H1 (cell line): ENCODE measurements around the gene PSAP. TPM values are rescaled to one million over a fixed set of nuclear protein-coding genes. Genes with fewer than 3 reads are reported as not detected.

Experiments used
- CTCF ChIA-PET: fragments of 300-600 bp; sonication (Branson Sonifier 250); formaldehyde crosslinking; loops from one replicate; lab custom pipeline; 2021; ENCODE audit not compliant: partially characterized antibody; lab: Charles Lee
- POLR2A ChIA-PET: fragments of 300-600 bp; sonication (Branson Sonifier 250); formaldehyde crosslinking; loops from one replicate; lab custom pipeline; 2021; ENCODE audit warnings: inconsistent platforms; ENCODE audit not compliant: partially characterized antibody; lab: Charles Lee
- DNase-seq, 2 experiments: peaks; one replicate each; pipeline versions ENCODE4 v3.0.0 to v3.0.0-alpha.2; 2010 to 2022; ENCODE audit warnings: low spot score in 2 of 2, low read depth in 1 of 2, mixed read lengths in 1 of 2
- FAIRE-seq: peaks from 2 replicates; lab custom pipeline; 2011; peaks lifted over from hg19 to GRCh38; lab: Jason Lieb, UNC
- H2AFZ ChIP-seq: 2 replicates; pipeline ENCODE4 v1.8.1; 2012; ENCODE audit warnings: low read length, inconsistent platforms
- H2AK5ac ChIP-seq: 2 replicates; pipeline ENCODE4 v1.6.1; 2013; ENCODE audit warnings: low read depth, low read length
- H2BK120ac ChIP-seq: replicated peaks from 2 replicates; pipeline ENCODE3; 2013; ENCODE audit warnings: low read depth, low read length, inconsistent platforms
- H2BK12ac ChIP-seq: 2 replicates; pipeline ENCODE4 v1.6.1; 2013; ENCODE audit warnings: low read depth, low read length
- H2BK15ac ChIP-seq: 2 replicates; pipeline ENCODE4 v1.6.1; 2013; ENCODE audit warnings: low read length
- H2BK20ac ChIP-seq: 2 replicates; pipeline ENCODE4 v1.6.1; 2013; ENCODE audit warnings: low read length
- H2BK5ac ChIP-seq: 2 replicates; pipeline ENCODE4 v1.6.1; 2013; ENCODE audit warnings: low read depth, low read length
- H3K14ac ChIP-seq: 2 replicates; pipeline ENCODE4 v1.6.1; 2013; ENCODE audit warnings: inconsistent platforms; ENCODE audit not compliant: insufficient read length
- H3K18ac ChIP-seq: 2 replicates; pipeline ENCODE4 v1.6.1; 2013; ENCODE audit warnings: low read length; ENCODE audit errors: extremely low read depth
- H3K23ac ChIP-seq: 2 replicates; pipeline ENCODE4 v1.6.1; 2013; ENCODE audit warnings: inconsistent platforms; ENCODE audit not compliant: insufficient read length
- H3K23me2 ChIP-seq: 2 replicates; pipeline ENCODE4 v1.6.1; 2013; ENCODE audit warnings: low read depth, low read length
- H3K27ac ChIP-seq: 2 replicates; pipeline ENCODE4 v1.6.1; 2011; ENCODE audit warnings: low read depth, low read length, inconsistent platforms
- H3K27me3 ChIP-seq, 4 experiments: replicated peaks in 1 of 4; 1 replicate in 1 of 4; 2 replicates in 3 of 4; pipeline versions ENCODE4 v1.6.1 to v1.8.1; 2011 to 2013; ENCODE audit warnings: low read length in 3 of 4, mild to moderate bottlenecking in 3 of 4, inconsistent platforms in 2 of 4, mixed read lengths in 2 of 4, moderate library complexity in 1 of 4; ENCODE audit not compliant: control insufficient read depth in 3 of 4, insufficient read depth in 3 of 4; ENCODE audit errors: extremely low read depth in 1 of 4
- H3K36me3 ChIP-seq, 4 experiments: 2 replicates each; pipeline versions ENCODE4 v1.6.1 to v1.8.1; 2011 to 2013; ENCODE audit warnings: mild to moderate bottlenecking in 4 of 4, low read length in 3 of 4, moderate library complexity in 2 of 4, control low read depth in 1 of 4, inconsistent platforms in 1 of 4; ENCODE audit not compliant: insufficient read depth in 4 of 4, control insufficient read depth in 2 of 4
- H3K4ac ChIP-seq: replicated peaks from 2 replicates; pipeline ENCODE3; 2013; ENCODE audit warnings: low read length, low read depth, mixed read lengths, inconsistent platforms; ENCODE audit not compliant: insufficient read length
- H3K4me1 ChIP-seq, 4 experiments: replicated peaks in 1 of 4; 1 replicate in 1 of 4; 2 replicates in 3 of 4; pipeline versions ENCODE4 v1.6.1 to v1.8.1; 2011 to 2013; ENCODE audit warnings: low read length in 3 of 4, inconsistent platforms in 2 of 4, mixed read lengths in 1 of 4; ENCODE audit not compliant: insufficient read depth in 4 of 4, control insufficient read depth in 3 of 4
- H3K4me2 ChIP-seq, 2 experiments: 2 replicates each; pipeline versions ENCODE4 v1.6.1 to v1.8.1; 2011 to 2013; ENCODE audit warnings: low read depth in 2 of 2, low read length in 2 of 2, control low read depth in 1 of 2, inconsistent platforms in 1 of 2, mild to moderate bottlenecking in 1 of 2; ENCODE audit not compliant: insufficient read depth in 1 of 2
- H3K4me3 ChIP-seq, 4 experiments: fragments of 200-600, 300-600 bp in 1 of 4; sonication (generic), shearing (Covaris generic), sonication (Bioruptor Twin) in 1 of 4; 2 replicates each; pipeline versions ENCODE4 v1.5.1 to v1.8.1; 2011 to 2016; ENCODE audit warnings: low read length in 4 of 4, low read depth in 3 of 4, control low read depth in 2 of 4, inconsistent platforms in 2 of 4, mild to moderate bottlenecking in 2 of 4, mixed read lengths in 1 of 4, moderate library complexity in 1 of 4; ENCODE audit not compliant: insufficient read depth in 2 of 4; ENCODE audit errors: extremely low read depth in 1 of 4
- H3K56ac ChIP-seq: replicated peaks from 2 replicates; pipeline ENCODE3; 2013; ENCODE audit warnings: low read depth, mild to moderate bottlenecking, mixed read lengths, low read length, inconsistent platforms; ENCODE audit not compliant: insufficient read length
- H3K79me1 ChIP-seq: 2 replicates; pipeline ENCODE4 v1.6.1; 2013; ENCODE audit warnings: low read depth, low read length, control low read depth
- H3K79me2 ChIP-seq, 2 experiments: 2 replicates each; pipeline versions ENCODE4 v1.6.1 to v1.8.1; 2012 to 2013; ENCODE audit warnings: low read length in 2 of 2, mild to moderate bottlenecking in 2 of 2, inconsistent platforms in 1 of 2; ENCODE audit not compliant: insufficient read depth in 2 of 2, control insufficient read depth in 1 of 2
- H3K9ac ChIP-seq, 4 experiments: replicated peaks in 1 of 4; 1 replicate in 1 of 4; 2 replicates in 3 of 4; pipeline versions ENCODE4 v1.6.1 to v1.8.1; 2011 to 2013; ENCODE audit warnings: low read depth in 3 of 4, low read length in 3 of 4, control low read depth in 2 of 4, mild to moderate bottlenecking in 2 of 4, moderate library complexity in 2 of 4, inconsistent platforms in 1 of 4; ENCODE audit errors: extremely low read depth in 1 of 4
- H3K9me3 ChIP-seq, 2 experiments: 2 replicates each; pipeline versions ENCODE4 v1.6.1 to v1.8.1; 2012 to 2013; ENCODE audit warnings: mild to moderate bottlenecking in 2 of 2, moderate library complexity in 2 of 2, control low read depth in 1 of 2, inconsistent platforms in 1 of 2, low read depth in 1 of 2, low read length in 1 of 2, mixed read lengths in 1 of 2; ENCODE audit not compliant: insufficient read depth in 2 of 2
- H4K20me1 ChIP-seq, 2 experiments: replicated peaks in 1 of 2; 2 replicates each; pipeline versions ENCODE3 to v1.8.1; 2011 to 2013; ENCODE audit warnings: inconsistent platforms in 2 of 2, low read length in 2 of 2, mild to moderate bottlenecking in 1 of 2; ENCODE audit not compliant: insufficient read depth in 2 of 2, control insufficient read depth in 1 of 2
- H4K5ac ChIP-seq: 2 replicates; pipeline ENCODE4 v1.6.1; 2013; ENCODE audit warnings: low read length, low read depth, mixed read lengths, inconsistent platforms; ENCODE audit not compliant: insufficient read length
- H4K8ac ChIP-seq: 2 replicates; pipeline ENCODE4 v1.8.0; 2013; ENCODE audit warnings: mild to moderate bottlenecking, moderate library complexity, low read length, inconsistent platforms; ENCODE audit not compliant: insufficient read depth; ENCODE audit errors: extremely low read depth
- H4K91ac ChIP-seq: replicated peaks from 2 replicates; pipeline ENCODE3; 2013; ENCODE audit warnings: low read length, mixed read lengths, inconsistent platforms; ENCODE audit not compliant: insufficient read length
- SIN3A ChIP-seq, 2 experiments: IDR thresholded peaks in 1 of 2; conservative IDR thresholded peaks in 1 of 2; 2 replicates each; pipeline ENCODE4 v1.6.1; 2011 to 2012; ENCODE audit warnings: low read length in 2 of 2, improper control_type of control experiment in 1 of 2, low read depth in 1 of 2, mild to moderate bottlenecking in 1 of 2
- WGBS, 2 experiments: shearing (Covaris generic) in 1 of 2; methylation state at CpG; one replicate each; pipeline versions ENCODE4 v1.1.6 to v1.1.7; 2013 to 2015; ENCODE audit warnings: low lambda C conversion rate in 2 of 2, mixed read lengths in 2 of 2, inconsistent platforms in 1 of 2, low coverage in 1 of 2, missing lambda C conversion rate in 1 of 2; ENCODE audit not compliant: insufficient replicate concordance in 2 of 2, insufficient coverage in 1 of 2, insufficient read length in 1 of 2; ENCODE audit errors: extremely low coverage in 1 of 2, missing lambda C conversion rate in 1 of 2; 5-methylcytosine and 5-hydroxymethylcytosine counted together
- polyA plus RNA-seq, 7 experiments: library from polyadenylated mRNA; depleted of rRNA in 3 of 7; stranded (reverse) in 5 of 7; unstranded in 2 of 7; fragments of >200 nt in 5 of 7; fragments of 200-250 nt in 2 of 7; gene quantifications; 1 replicate in 5 of 7; 2 replicates in 1 of 7; 4 replicates in 1 of 7; pipeline versions ENCODE4 v1.2.1 to v1.2.3, GENCODE V29; 2011 to 2013; ENCODE audit warnings: missing spikeins in 2 of 7, mixed read lengths in 2 of 7
- total RNA-seq: library from RNA; stranded (reverse); fragmentation: NEBNext Ultra II Directional; extraction: Animal tissue kit (Norgen Biotek cat#: 25700); gene quantifications from 2 replicates; pipeline ENCODE4 v1.2.1, GENCODE V29; 2021

Gene PSAP
- total and polyA plus RNA-seq, 2 of the 8 experiments (the other 6 are each of a cell fraction or from before 2014, with no cell fraction given) = 386 to 504 TPM

DNA sequence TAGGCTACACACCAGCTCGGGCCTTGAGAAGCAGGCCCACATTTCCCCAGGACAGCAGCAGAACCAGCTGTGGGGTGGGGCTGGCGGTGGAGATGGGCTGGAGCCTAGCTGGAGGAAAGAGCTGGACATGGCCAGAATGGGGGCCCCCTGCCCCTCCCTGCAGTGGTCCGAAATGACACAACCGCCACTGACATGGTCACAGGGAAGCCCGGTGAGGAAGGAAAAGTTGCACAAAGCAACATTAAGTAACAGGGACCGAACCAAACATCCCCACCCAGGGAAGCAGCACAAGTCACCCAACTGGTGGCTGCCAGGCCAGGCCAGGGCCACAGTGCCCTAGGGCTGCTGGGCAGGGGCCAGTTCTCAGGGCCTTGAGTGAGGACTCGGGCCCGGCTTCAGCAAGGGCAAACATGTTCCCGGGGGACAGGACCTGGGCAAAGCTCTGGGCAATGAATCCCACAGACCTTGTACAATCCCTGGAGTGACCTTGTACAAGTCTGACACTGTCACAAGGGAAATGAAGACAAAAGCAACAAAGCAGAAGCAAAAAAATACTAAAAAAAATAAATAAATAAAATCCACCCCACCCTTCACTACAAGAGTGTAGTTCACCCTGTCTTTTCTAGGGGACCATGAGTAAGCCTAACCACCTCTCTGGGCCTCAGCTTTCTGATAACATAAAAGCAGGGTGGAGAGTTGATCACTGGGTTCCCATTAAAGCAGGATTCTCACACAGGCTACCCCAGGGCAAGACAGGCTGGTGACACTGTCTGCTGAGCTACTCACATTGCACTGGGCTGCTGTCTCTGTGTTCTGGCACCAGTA lies 33.0 kb downstream of the PSAP start:
- Histone ChIP-seq H3K4me2 (no peak overlapping the region), H3K9me3 (no peaks in the 10 kb centered on the region), H3K79me2 (no peaks in the 10 kb centered on the region), H4K5ac (no peak overlapping the region), H3K14ac (no peak overlapping the region), H4K8ac (no peak overlapping the region), H2BK5ac (no peak overlapping the region), H3K9ac (no peak overlapping the region), H2AK5ac (no peak overlapping the region), H3K56ac (no peak overlapping the region), H3K23ac (no peak overlapping the region), H3K4ac (no peak overlapping the region), H2AFZ (no peak overlapping the region), H3K4me1 (no peaks in the 10 kb centered on the region), H3K27me3 (no peaks in the 10 kb centered on the region), H3K79me1 (peaks cover 2% of the 10 kb centered on the region; the same call in 1 of the 2 replicates), H4K91ac (no peak overlapping the region), H3K4me3 (no peak overlapping the region), H3K36me3 (peaks cover 38 to 78% (median 66%) of the 10 kb centered on the region in 4 experiments), H2BK120ac (no peak overlapping the region), H2BK20ac (no peak overlapping the region), H3K18ac (no peak overlapping the region), H3K23me2 (no peaks in the 10 kb centered on the region), H2BK12ac (no peak overlapping the region), H3K27ac (no peak overlapping the region), H4K20me1 (peaks cover 7 to 8% of the 10 kb centered on the region in 2 experiments), H2BK15ac (no peak overlapping the region)
- FAIRE-seq (no peak), DNase-seq (no peak)
- 87% methylated on average over 8 of the region's 9 CpGs; no CpG with 5 or more reads in 1 of the 2 experiments for WGBS, 2 experiments
- TF ChIP-seq SIN3A (conservative IDR thresholded peaks at IDR 0.05 in 1 of 2, IDR thresholded peaks at IDR 0.05 in 1 of 2; ENCODE audit: low read depth in 1 of 2, low read length in 2 of 2) = no peak
- POLR2A ChIA-PET = no interaction called here
- CTCF ChIA-PET = interaction anchor here (0.6 to 3.5 kb wide), 9 partner anchors 8 to 520 kb away, joined by 3 to 23 read pairs (median 3); no protein-coding TSS in a partner anchor
